Activated CD4-positive, alpha-beta T cell treated with anti-CD3 and anti-CD28 coated beads for 36 hours (primary cell): Measurements from ENCODE around the gene MAGEA8. TPM values are rescaled to one million over a fixed set of nuclear protein-coding genes. Genes with fewer than 3 reads are reported as not detected.
A peak's percentile ranks its signal among the peaks of the same experiment; 100 is the strongest.
"Not testable (repeated sequence)": the region's sequence is repeated elsewhere in the genome, so short reads cannot be mapped to it uniquely, and the experiment has no call there.

Experiments
- ATAC-seq: fragments of 200-7000 bp; cut with Tn5 transposase; one replicate; pipeline ENCODE4 v1.10.0; 2021; ENCODE audit warnings: mild to moderate bottlenecking, moderate library complexity
- CTCF ChIA-PET: fragments of 350-600 bp; sonication (Branson Sonifier 250); formaldehyde crosslinking; loops from one replicate; lab custom pipeline; 2021; ENCODE audit warnings: antibody characterized with exemption; lab: Charles Lee
- POLR2A ChIA-PET: fragments of 350-600 bp; sonication (Branson Sonifier 250); formaldehyde crosslinking; loops from one replicate; lab custom pipeline; 2021; ENCODE audit warnings: antibody characterized with exemption, inconsistent platforms; lab: Charles Lee
- DNase-seq: peaks from one replicate; pipeline ENCODE4 v3.0.0-alpha.2; 2020
- H3K27ac Mint-ChIP-seq: one replicate; pipeline ENCODE4 v1.8.0; 2021; ENCODE audit warnings: mixed read lengths
- H3K27me3 Mint-ChIP-seq: one replicate; pipeline ENCODE4 v1.8.0; 2021; ENCODE audit warnings: mixed read lengths
- H3K36me3 Mint-ChIP-seq: one replicate; pipeline ENCODE4 v1.8.0; 2021; ENCODE audit warnings: low read depth, mixed read lengths
- H3K4me1 Mint-ChIP-seq: one replicate; pipeline ENCODE4 v1.8.0; 2021; ENCODE audit warnings: mixed read lengths
- H3K4me3 Mint-ChIP-seq: one replicate; pipeline ENCODE4 v1.8.0; 2021; ENCODE audit warnings: mild to moderate bottlenecking, moderate library complexity, mixed read lengths
- H3K9me3 Mint-ChIP-seq: one replicate; pipeline ENCODE4 v1.8.0; 2021; ENCODE audit warnings: low read depth, mixed read lengths
- intact Hi-C, 2 experiments: fragments of 100-400 bp; cut with DNase I in 1 of 2; cut with micrococcal nuclease in 1 of 2; formaldehyde crosslinking; loops; one replicate each; pipeline versions ENCODE4 v1.14.2 to v1.15.1; 2022 to 2024; cut with DNase I, micrococcal nuclease
- total RNA-seq, 2 experiments: library from RNA; stranded (reverse); gene quantifications; one replicate each; pipeline ENCODE4 v1.2.3, GENCODE V29; 2021

The MAGEA8 gene
- total RNA-seq, 2 experiments from 2014 or later = not detected

DNA sequence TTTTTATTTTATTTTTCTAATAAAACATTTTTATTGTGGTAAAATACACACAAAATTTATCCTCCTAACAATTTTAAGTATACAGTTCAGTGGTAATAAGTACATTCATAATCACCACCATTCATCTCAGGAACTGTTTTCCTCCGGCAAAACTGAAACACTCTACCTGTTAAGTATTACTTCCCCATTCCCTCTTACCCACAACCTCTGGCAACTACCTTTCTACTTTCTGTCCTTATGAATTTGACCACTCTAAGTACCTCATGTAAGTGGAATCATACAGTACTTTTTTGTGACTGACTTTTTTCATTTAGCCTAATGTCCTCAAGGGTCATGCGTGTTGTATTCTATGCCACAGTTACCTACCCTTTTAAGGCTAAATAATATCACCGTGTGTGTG is 27.3 kb downstream of the MAGEA8 start:
- H3K27me3 Mint-ChIP-seq = no peaks in the 10 kb centered on the region
- intact Hi-C loops = no loop called here

DNA sequence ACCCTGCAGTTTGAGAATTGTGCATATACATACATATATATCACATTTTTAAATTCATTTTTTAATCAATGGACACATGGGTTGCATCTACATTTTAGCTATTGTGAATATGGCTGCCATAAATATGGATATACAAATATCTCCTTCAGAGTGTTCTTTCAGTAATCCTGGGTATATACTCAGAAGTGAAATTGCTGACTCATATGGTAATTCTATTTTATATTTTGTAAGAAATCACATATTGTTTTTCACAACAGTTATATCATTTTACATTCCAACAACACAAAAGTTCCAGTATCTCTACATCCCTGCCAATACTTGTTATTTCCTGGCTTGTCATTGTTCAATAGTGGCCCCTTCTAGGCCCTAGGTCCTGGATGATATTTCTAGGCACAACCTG is 27.7 kb downstream of the MAGEA8 start:
- intact Hi-C loops = no loop called here
- CTCF ChIA-PET = no interaction called here
- peaks cover 3% of the 10 kb centered on the region for H3K36me3 Mint-ChIP-seq
- no peak for DNase-seq
- ATAC-seq = no peak
- no peaks in the 10 kb centered on the region for H3K27me3 Mint-ChIP-seq
- no peak overlapping the region for H3K27ac Mint-ChIP-seq
- H3K4me1 Mint-ChIP-seq = peaks cover 8% of the 10 kb centered on the region
- H3K4me3 Mint-ChIP-seq = no peak overlapping the region
- POLR2A ChIA-PET = no interaction called here
- no peaks in the 10 kb centered on the region for H3K9me3 Mint-ChIP-seq

More for the DNA sequence above, 27.3 kb downstream of the MAGEA8 start:
- peaks cover 8% of the 10 kb centered on the region for H3K4me1 Mint-ChIP-seq
- DNase-seq (no peak), ATAC-seq (no peak)
- no peak overlapping the region for H3K4me3 Mint-ChIP-seq
- H3K9me3 Mint-ChIP-seq = no peaks in the 10 kb centered on the region
- peaks cover 3% of the 10 kb centered on the region for H3K36me3 Mint-ChIP-seq
- POLR2A ChIA-PET = no interaction called here
- CTCF ChIA-PET = no interaction called here
- no peak overlapping the region for H3K27ac Mint-ChIP-seq

DNA sequence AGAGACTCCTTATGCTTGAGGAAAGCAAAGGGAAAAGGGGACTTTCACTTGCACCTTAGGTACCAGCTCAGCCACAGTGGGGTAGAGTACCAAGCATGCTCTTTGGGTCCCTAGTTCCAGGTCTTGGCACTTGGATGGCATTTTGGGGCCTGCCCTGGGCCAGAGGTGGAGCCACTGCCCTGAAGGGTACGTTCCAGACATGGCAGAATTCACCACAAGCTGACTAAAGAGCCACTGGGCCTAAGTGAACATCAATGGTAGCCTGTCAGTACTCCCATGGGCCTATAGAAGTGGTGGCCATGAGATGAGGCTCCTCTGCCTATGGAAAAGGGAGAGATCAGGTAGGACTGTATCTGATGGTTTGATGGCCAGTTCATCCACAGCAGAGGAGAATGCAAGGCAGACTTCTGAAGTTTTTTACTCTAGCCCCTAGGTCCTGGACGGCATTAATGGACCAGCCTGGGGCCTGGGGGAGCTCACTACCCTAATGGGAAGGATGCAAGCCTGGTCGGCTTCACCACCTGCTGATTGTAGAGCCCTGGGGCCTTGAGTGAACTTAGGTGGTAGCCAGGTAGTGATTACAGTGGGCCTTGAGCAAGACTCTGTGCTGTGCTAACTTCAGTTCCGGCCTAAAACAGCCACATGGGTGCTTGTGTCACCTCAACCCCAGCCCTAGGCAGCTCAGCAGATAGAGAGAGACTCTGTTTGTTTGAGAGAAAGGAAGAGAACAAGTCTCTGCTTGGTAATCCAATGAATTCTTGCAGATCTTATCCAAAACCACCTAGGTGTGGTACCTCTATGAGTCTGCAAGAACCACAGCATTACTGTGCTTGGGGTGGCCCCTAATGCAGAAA is 28.6 kb downstream of the MAGEA8 start:
- H3K4me1 Mint-ChIP-seq = peaks cover under 1% of the 10 kb centered on the region
- intact Hi-C loops = no loop called here
- CTCF ChIA-PET = interaction anchor here (0.5 to 1.2 kb wide), 4 partner anchors 9 to 355 kb away, joined by 3 to 5 read pairs (median 4); partner anchors contain the start of gene EOLA2
- peaks cover 3% of the 10 kb centered on the region for H3K36me3 Mint-ChIP-seq
- ATAC-seq = peak; percentile 92
- no peak overlapping the region for H3K4me3 Mint-ChIP-seq
- DNase-seq = peak; percentile 21
- no peak overlapping the region for H3K27ac Mint-ChIP-seq
- no peaks in the 10 kb centered on the region for H3K9me3 Mint-ChIP-seq
- POLR2A ChIA-PET = no interaction called here
- H3K27me3 Mint-ChIP-seq = no peaks in the 10 kb centered on the region

DNA sequence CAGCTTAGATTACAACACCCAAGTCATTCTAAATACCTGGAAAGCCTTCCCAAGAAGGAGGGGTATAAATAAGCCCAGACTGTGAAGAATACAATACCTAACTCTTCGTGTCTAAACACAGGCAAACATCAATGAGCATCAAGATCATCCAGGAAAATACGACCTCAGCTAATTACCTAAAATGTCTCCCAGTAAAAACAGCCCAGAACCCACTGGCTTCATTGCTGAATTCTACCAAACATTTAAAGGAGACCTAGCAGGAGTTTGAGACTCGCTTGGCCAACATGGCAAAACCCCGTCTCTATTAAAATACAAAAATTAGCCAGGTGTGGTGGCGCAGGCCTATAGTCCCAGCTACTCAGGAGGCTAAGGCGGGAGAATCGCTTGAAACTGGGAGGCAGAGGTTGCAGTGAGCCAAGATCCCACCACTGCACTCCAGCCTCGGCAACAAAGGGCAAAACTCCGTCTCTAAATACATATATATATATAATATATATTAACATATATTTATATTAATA is 29.3 kb downstream of the MAGEA8 start:
- Mint-ChIP-seq H3K4me1 (no peaks in the 10 kb centered on the region), H3K27ac (no peak overlapping the region), H3K9me3 (no peaks in the 10 kb centered on the region), H3K36me3 (peaks cover 3% of the 10 kb centered on the region), H3K27me3 (no peaks in the 10 kb centered on the region), H3K4me3 (no peak overlapping the region)
- ChIA-PET POLR2A (no interaction called here), CTCF (interaction anchor here (0.8 to 1.2 kb wide), 3 partner anchors 10 to 28 kb away, joined by 3 to 5 read pairs (median 4); partner anchors contain the start of gene EOLA2)
- DNase-seq = no peak
- no peak for ATAC-seq
- intact Hi-C loops = no loop called here

DNA sequence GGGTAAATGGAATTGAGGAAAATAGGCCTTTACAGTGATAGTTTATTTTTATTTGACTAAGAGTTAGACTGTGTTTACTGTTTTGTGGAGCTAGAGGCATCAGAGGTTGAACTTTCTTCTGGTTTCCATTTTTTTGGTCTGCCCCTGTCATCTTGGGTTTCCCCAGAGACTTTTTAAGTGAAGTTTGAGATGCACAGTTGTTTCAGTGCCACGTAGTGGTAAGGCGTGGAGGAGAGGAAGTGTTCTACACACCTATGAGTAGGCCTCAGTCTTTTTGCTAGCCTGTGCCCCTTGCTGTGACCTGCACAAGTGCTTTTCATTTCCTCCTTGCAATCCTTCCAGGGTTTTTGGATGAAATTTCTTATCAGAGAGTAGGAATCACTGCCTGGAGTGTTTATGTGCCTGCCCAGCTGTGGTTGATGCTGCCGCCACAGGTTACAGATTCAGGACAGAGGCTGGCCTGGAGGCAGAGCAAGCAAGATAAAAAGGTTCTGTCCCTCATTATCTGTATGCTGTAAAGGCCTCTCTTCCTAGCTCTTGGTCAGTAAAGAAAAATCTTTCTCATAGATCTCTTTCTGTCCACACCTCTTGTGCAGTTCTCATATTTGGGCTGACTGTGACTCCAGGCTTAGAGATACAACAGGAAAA is 35.9 kb downstream of the MAGEA8 start:
- no peaks in the 10 kb centered on the region for H3K36me3 Mint-ChIP-seq
- H3K27ac Mint-ChIP-seq = no peak overlapping the region
- ChIA-PET CTCF (interaction anchor here (1.6 kb wide), 1 partner anchor 17 kb away, joined by 4 read pairs; no protein-coding TSS in a partner anchor), POLR2A (no interaction called here)
- H3K4me3 Mint-ChIP-seq = no peak overlapping the region
- H3K4me1 Mint-ChIP-seq = peaks cover 2% of the 10 kb centered on the region
- no peaks in the 10 kb centered on the region for H3K27me3 Mint-ChIP-seq
- DNase-seq (peak; percentile 36), ATAC-seq (peak; percentile 97)
- intact Hi-C loops = no loop called here
- H3K9me3 Mint-ChIP-seq = no peaks in the 10 kb centered on the region

DNA sequence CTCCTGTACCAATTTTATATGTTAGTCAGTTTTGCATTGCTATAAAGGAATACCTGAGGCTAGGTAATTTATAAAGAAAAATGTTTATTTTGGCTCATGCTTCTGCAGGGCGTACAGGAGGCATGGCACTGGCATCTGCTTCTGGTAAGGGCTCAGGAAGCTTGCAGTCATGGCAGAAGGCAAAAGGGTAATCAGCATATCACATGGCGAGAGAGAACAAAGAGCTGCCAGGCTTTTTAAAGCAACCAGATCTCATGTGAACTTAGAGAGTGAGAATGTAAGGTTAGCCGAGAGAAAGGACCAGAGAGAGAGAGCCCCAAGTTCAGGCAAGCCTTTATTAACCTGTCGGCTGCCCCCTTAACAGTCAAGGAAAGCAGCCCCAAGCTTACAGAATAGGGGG is 42.9 kb downstream of the MAGEA8 start:
- POLR2A ChIA-PET, H3K4me1 Mint-ChIP-seq, H3K27ac Mint-ChIP-seq, H3K4me3 Mint-ChIP-seq, H3K27me3 Mint-ChIP-seq, DNase-seq, CTCF ChIA-PET, H3K9me3 Mint-ChIP-seq, H3K36me3 Mint-ChIP-seq, intact Hi-C loops, ATAC-seq: not testable (repeated sequence)

DNA sequence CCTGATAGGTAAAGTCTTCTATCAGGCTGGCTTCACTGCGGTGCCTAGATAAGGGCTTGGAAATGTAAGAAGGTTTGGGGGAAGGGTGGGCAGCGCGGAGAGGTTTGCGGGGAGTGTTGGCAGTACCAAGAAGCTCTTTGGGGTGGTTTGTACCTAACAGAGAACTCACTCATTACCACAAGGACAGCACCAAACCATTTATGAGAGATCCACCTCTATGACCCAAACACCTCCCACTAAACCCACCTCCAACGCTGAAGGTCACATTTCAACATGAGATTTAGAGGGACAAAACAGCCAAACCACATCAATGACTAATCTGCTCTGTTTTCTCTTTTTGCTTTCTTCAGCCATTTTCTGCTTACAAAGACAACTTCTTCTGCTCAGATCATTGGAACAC is 43.5 kb downstream of the MAGEA8 start:
- DNase-seq, H3K36me3 Mint-ChIP-seq, CTCF ChIA-PET, H3K4me1 Mint-ChIP-seq, H3K4me3 Mint-ChIP-seq, H3K27ac Mint-ChIP-seq, intact Hi-C loops, H3K9me3 Mint-ChIP-seq, H3K27me3 Mint-ChIP-seq, POLR2A ChIA-PET, ATAC-seq: not testable (repeated sequence)

DNA sequence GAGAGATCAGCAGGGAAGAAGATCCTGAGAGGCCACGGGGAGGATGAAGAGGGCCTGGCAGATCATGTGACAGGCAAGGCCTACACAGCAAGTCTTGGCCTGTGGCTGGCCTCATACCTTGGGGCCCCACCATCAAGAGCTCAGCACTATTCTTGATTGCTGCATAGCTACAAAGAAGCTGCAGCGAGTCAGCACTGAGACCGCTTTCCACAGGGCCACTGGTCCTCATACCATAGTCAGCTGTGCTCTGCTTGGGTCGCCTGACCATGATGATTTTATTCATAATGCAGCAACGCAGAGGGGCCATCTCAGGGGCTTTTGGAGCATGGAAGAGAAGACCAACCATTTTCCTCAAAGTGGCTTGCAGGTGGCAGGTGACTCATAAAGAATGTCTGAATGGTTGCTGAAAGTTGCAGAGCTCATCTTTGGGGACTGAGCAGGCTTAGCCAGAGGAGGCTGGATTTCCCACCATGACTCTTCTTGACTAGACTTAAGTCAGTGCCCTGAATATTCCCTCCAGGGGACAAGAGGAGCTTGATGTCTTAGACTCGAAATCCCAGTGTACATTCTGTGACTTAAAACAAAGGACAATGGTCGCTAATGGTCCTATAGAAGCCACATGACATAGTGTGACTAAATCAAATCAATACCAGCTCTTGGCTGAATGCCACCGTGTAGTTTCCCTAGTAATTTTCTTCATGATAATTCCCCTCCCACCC is 46.4 kb downstream of the MAGEA8 start:
- DNase-seq, intact Hi-C loops, H3K9me3 Mint-ChIP-seq, H3K4me3 Mint-ChIP-seq, H3K4me1 Mint-ChIP-seq, POLR2A ChIA-PET, H3K27ac Mint-ChIP-seq, H3K36me3 Mint-ChIP-seq, CTCF ChIA-PET, H3K27me3 Mint-ChIP-seq: not testable (repeated sequence)
- peak; percentile 65 for ATAC-seq

DNA sequence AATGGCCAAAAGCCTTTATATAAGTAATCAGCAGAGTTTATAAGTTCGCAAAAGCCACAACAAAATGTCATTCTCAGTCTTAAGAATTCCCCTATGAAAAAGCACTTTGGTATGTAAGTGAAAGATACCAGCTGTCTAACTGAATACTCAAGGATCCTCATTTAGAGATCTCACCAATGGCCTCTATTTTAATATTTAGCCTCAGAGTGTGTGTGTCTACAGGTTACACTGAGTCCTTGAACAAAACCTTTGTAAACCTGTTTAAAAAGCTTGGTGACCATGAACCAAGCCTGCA is 46.9 kb downstream of the MAGEA8 start:
- H3K4me1 Mint-ChIP-seq, H3K27me3 Mint-ChIP-seq, DNase-seq, H3K27ac Mint-ChIP-seq, H3K4me3 Mint-ChIP-seq, H3K36me3 Mint-ChIP-seq, POLR2A ChIA-PET, H3K9me3 Mint-ChIP-seq, CTCF ChIA-PET, intact Hi-C loops: not testable (repeated sequence)
- peak; percentile 55 for ATAC-seq

DNA sequence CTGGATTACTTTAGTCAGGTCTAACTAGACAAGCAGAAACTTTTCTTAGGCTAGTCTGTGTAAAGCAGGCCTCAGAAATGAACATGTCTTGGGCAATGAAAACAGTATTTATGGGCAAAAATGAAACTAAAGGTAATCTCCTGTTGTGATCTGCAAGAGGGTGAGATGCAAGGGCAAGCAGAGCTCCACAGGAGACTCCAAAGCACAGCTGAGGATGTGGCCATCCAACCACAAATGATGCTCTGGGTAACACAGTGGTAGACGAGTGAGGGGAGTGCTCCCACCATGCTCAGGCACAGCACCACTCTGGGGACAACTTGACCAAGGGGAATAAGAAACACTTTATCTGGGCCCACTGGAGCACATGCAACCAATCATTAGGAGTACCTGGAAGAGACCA is 47.7 kb downstream of the MAGEA8 start:
- H3K4me3 Mint-ChIP-seq, H3K9me3 Mint-ChIP-seq, intact Hi-C loops, ATAC-seq, H3K27ac Mint-ChIP-seq, H3K36me3 Mint-ChIP-seq, CTCF ChIA-PET, H3K4me1 Mint-ChIP-seq, H3K27me3 Mint-ChIP-seq, DNase-seq, POLR2A ChIA-PET: not testable (repeated sequence)

DNA sequence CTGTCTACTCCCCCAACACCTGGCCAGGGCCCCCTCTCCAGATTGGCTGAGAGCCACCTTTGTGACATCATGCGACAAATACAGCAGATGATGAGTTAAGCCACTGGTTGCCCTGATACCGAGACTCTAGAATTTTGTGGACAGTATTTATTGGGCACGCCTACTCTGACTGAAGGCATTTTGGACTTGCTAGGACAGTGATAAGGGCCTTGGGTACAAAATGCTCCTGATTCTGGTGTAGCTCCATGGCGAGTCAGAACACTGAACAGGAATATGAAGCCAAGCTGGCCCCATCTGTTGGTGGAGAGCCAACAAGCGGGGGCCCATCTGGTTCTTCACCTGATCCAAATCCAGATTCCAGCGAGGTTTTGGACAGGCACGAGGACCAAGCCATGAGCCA is 48.4 kb downstream of the MAGEA8 start, which contains the start of gene HSFX4:
TSS of gene HSFX4 (plus strand) at position 174 of the 400 bp plus-strand sequence. CDS start at position 246, 72 bp downstream.
- POLR2A ChIA-PET, H3K36me3 Mint-ChIP-seq, H3K9me3 Mint-ChIP-seq, H3K4me1 Mint-ChIP-seq, H3K27me3 Mint-ChIP-seq, DNase-seq, CTCF ChIA-PET, H3K27ac Mint-ChIP-seq, intact Hi-C loops, H3K4me3 Mint-ChIP-seq, ATAC-seq: not testable (repeated sequence)
